ENCODE data around the gene PGBD2. TPM values are rescaled to one million over a fixed set of nuclear protein-coding genes. Genes with fewer than 3 reads are reported as not detected.
"Not testable (repeated sequence)": the region's sequence is repeated elsewhere in the genome, so short reads cannot be mapped to it uniquely, and the experiment has no call there.

The PGBD2 gene
- polyA plus RNA-seq, 3 donors, result 2.0 to 2.3 (median 2.2) TPM

- no peak overlapping the region for H3K27ac ChIP-seq (ENCODE audit: low read depth, low read length)
- WGBS, 3 donors, result 89 to 95% (median 95%) methylated on average over 5 of the region's 5 CpGs
These were observed 8.9 kb downstream of the PGBD2 start for GRCh38 chr1:248914796-248915381.

GRCh38 chr1:248918131-248918530 is 12.1 kb downstream of the PGBD2 start:
- no peak overlapping the region for H3K27ac ChIP-seq (ENCODE audit: low read depth, low read length)
- WGBS, 3 donors, result 93 to 98% (median 96%) methylated on average over 8 of the region's 8 CpGs

GRCh38 chr1:248923352-248924338 is 17.6 kb downstream of the PGBD2 start:
- WGBS, 3 donors, result 66 to 81% (median 80%) methylated on average over 13 of the region's 13 CpGs
- no peak overlapping the region for H3K27ac ChIP-seq (ENCODE audit: low read depth, low read length)

GRCh38 chr1:248924696-248925532 is 18.9 kb downstream of the PGBD2 start:
- H3K27ac ChIP-seq (ENCODE audit: low read depth, low read length), result no peak overlapping the region
- 35 to 64% (median 52%) methylated on average over 10 of the region's 10 CpGs for WGBS, 3 donors

DNA sequence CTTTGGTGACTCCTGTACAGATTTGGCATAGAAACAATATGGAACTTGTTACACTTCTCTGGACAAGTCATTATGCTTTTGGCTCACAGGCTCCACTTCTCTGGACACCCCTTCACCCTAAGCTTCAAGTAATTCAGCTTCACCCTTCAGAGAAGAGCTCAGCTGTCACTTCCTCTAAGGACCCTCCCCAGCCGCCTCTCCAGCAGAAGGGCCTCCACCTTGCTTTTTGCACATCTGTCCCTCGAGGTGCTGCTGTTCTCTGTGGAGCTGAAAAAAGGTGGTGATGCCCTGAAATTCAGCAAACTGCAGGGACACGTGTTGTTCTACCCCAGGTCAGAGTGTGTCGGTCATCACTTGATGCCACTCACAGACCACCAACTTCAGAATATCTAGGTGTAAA is 19.8 kb downstream of the PGBD2 start:
- not testable (repeated sequence) for H3K27ac ChIP-seq (ENCODE audit: low read depth, low read length)
- 62 to 68% (median 65%) methylated on average over 4 of the region's 4 CpGs for WGBS, 3 donors

DNA sequence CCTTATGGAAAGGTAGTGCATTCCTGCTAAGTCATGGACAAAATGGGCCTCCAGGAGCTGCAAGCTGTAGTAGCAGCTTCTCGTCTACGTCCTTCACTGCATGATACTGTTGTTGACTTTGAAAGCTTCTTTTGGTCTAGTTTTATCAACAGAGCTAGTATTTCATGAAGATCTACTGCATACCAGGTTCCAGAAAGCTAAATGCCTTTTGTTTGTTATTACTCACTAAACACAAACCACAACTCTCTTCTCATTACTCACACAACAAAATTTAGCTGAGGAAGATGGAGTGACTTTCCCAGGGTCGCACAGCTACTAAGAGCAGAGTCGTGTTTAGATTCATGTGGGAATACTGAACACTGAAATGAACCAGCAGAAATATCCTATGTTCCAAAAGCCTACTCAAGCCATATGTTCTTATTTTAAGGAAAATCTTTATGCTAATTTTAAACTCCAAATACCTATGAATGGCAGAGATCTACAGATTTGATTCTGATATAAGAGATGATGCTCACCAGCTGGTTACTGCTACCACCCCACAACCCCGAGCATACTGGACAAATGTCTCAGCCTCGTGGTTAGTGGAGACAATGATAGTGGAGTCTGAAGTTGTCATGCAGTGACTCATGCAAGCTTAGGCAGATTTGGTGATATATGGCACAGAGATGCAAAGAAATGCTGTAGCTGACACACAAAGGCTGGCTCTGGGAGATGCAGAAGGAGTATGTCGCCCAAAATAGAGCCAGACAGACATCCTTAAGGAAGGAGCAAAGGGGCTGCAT is 20.6 kb downstream of the PGBD2 start:
- WGBS, 3 donors, result 78 to 82% (median 81%) methylated on average over 7 of the region's 7 CpGs
- H3K27ac ChIP-seq (ENCODE audit: low read depth, low read length), result no peak overlapping the region

DNA sequence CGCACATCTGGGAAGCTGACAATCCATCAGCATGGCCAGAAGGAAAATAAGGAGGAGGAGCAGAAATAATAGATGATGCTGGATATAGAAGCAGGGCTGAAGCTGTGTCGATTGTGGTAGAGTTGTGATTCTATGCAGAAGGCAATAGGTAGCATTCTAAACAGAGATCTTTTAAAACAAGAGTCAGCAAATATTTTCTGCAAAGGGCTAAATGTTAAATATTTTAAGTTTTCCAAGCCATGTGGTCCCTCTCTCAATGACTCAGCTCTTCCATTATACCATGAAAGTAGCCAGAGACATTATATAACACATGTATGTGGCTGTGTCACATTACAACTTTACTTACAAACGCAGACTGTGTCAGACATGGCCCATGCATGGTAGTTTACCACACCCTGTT is 21.2 kb downstream of the PGBD2 start:
- not testable (repeated sequence) for H3K27ac ChIP-seq (ENCODE audit: low read depth, low read length)
- 67 to 78% (median 78%) methylated on average over 3 of the region's 3 CpGs for WGBS, 3 donors

DNA sequence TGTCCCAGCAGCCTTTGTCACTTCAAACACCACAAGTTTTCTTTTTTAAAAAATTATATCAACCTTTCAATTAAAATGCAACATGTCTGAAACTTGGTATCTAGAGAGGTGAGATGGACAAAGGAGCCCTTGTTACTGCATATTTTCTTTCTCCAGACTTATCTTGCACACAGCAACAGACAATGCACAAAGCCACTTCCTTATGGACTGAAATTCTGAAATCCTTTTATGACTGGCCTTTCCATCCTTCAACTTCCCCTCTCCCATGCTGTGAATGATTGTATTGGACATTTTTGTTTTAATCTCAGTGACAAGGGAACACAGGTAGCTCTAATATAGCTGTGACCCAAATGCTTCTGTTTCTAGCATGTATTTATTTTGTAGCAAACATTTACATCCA is 22.1 kb downstream of the PGBD2 start:
- H3K27ac ChIP-seq (ENCODE audit: low read depth, low read length), result not testable (repeated sequence)

- whole genome bisulfite sequencing, 3 donors, result 95 to 96% (median 96%) methylated on average over 4 of the region's 4 CpGs
- H3K27ac ChIP-seq (ENCODE audit: low read depth, low read length), result not testable (repeated sequence)
These were observed 24.0 kb downstream of the PGBD2 start for GRCh38 chr1:248930037-248930436.

- 74 to 81% (median 76%) methylated on average over 3 to 6 of the region's 9 CpGs for WGBS, 3 donors
- H3K27ac ChIP-seq (ENCODE audit: low read depth, low read length), result not testable (repeated sequence)
These were observed 32.3 kb downstream of the PGBD2 start for GRCh38 chr1:248938173-248938809.

DNA sequence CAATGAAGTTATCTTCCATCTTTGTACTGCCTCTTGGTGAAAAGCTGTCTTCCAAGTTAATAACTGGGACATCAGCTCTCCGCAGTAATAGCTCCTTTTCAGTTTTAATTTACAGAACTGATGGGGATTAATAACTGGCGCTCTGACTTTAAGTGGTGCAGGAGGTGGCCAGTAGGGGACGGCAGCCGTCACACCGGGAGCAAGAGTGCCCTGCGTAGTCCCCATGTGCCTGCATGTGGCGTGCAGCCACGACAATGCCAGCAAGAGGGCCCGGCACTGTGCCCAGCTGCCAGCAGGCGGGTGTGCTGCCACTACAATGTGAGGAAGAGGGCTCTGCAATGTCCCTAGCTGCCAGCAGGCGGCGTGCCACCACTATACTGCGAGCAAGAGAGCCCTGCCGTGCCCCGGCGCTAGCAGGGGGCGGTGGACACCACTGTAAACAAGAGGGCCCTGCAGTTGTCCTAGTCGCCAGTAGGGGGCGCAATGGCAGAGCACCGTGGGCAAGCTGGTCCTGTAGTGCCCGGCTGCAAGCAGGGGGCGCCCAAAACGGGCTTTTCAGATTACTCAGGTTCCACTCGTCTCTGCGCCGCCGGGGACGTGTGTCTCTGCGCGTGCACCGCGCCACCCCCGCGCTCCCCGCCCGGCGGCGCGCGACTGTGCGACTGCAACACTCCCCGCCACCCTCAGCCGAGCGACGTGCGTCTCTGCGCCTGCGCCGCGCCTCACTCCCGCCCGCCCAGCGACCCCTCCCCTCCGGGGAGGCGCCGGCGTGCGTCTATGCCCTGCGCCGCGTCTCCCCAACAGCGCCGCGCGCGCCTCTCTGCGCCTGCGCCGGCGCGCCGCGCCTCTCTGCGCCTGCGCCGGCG is 38.3 kb downstream of the PGBD2 start:
- H3K27ac ChIP-seq (ENCODE audit: low read depth, low read length), result not testable (repeated sequence)
- 70 to 75% (median 74%) methylated on average over 8 to 31 of the region's 77 CpGs for WGBS, 3 donors

GRCh38 chr1:248945000-248945423 is 39.0 kb downstream of the PGBD2 start:
- H3K27ac ChIP-seq (ENCODE audit: low read depth, low read length), result not testable (repeated sequence)
- 74 to 82% methylated on average over 17 to 18 of the region's 33 CpGs; no CpG with 5 or more reads in 1 of the 3 donors for WGBS, 3 donors

- 65 to 81% (median 73%) methylated on average over 9 to 13 of the region's 13 CpGs for WGBS, 3 donors
- not testable (repeated sequence) for H3K27ac ChIP-seq (ENCODE audit: low read depth, low read length)
These were observed 39.4 kb downstream of the PGBD2 start for GRCh38 chr1:248945453-248945852.

GRCh38 chr1:248945856-248946416 is 39.9 kb downstream of the PGBD2 start:
- not testable (repeated sequence) for H3K27ac ChIP-seq (ENCODE audit: low read depth, low read length)
